Stimulated activated CD4-positive, alpha-beta T cell treated with anti-CD3 and anti-CD28 coated beads, Interleukin-12 subunit alpha, Interleukin-12 subunit beta, amount 100 ng/mL, for 4 hours (primary cell): Measurements from ENCODE around the gene MGAT5.

ENCODE experiments used
- DNase-seq: peaks from one replicate; pipeline ENCODE4 v3.0.0-alpha.2; 2020

MGAT5 gene

DNA sequence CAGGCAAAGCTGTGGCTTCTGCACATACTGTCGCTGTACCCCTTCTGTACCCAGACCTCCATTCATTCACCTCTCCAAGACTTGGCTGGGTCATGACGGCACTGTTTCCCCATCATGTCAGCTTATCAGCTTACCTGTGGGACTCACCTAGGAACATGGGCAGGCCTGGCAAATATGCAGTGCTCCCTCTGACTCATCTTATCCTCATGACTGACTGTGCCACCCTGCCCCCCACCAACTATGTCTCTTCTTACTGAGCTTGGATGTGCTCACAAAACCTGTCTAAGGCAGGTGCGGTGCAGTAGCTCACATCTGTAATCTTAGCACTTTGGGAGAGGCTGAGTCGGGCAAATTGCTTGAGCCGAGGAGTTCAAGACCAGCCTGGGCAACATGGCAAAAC lies 152.4 kb downstream of the MGAT5 start:
- no peak for DNase-seq

DNA sequence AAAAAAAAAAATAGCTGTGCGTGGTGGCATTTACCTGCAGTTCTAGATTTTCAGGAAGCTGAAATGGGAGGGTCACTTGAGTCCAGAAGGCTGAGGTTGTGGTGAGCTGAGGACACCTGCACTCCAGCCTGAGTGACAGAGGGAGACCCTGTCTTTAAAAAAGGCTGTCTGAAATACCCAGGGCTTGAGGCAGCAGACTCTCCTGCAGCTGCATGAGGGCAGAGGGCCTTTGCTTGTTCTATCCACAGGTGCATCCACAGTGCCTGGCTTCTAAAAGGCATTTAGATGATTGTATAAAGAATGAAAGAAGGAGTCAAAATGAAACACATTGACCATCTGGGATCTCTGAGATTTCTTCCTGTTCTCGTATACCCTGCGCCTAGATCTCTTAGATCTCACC lies 152.9 kb downstream of the MGAT5 start:
- no peak for DNase-seq

DNA sequence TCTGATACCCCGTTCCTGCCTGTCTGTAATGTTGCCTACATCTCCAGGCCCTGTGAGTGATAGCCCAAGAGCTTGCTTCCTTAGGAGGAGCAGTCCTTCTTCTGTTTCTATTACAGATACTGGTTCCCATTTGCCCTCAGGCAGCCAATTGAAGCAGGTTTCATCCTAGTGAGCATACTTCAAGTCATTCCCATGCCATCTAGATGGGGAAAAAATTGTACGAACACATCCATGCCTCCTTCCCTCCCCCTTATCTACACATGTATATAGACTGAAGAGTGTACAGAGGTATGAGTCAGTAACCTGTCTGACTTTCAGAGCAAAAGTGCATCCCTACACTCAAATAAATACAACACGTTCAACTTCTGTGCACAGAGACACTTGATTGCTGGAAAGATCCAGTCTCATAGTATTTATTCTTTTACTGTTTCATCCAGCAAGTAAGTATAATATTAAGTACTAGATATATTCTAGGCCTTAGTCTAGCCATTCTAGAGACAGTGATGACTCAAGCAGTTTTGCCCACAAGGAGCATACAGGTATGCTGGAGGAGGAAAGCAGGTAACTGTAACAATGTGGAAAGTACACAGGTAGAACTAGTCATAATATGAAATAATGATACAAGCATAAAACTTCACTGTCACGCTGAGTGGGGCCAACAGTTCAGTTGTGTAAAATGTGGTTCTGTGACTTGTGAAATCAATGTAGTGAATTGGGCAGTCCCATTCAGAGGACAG lies 153.4 kb downstream of the MGAT5 start:
- no peak for DNase-seq

DNA sequence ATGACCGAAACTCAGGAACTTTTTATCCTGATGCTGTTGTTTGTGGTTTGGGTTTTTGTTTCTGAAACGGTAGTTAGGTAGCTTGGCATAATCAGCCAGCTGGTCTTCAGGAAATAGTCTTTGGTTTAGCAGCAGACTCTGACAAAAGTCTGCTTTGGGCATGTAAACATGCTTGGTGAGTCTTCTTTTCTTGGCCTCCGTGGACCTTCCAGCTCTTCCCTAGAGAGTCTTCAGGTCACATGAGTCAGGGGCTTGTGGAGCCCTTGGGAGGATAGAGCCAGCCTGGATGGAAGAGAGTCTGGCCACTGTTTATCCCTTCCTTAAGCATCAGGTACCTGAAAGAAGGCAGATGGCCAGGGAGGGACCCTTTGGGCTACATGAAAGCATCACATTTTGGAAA lies 154.5 kb downstream of the MGAT5 start:
- no peak for DNase-seq

DNA sequence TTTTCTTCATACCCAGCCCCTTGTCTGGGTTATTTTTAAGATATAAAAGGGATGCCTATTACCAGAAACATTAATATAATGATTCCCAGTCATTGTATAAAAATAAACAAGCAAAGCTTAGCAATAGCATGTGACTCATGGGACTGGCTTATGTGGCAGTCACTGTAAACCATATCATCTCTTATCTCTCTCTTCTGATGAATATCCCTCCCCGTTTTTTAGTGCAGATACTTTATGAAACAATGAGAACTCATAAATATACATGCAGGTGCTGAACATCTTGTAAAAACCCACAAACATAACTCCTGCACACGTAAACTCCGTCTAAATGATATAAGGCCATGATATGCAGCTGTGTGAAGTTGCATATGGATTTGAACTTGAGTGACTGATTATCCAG lies 154.9 kb downstream of the MGAT5 start:
- no peak for DNase-seq

DNA sequence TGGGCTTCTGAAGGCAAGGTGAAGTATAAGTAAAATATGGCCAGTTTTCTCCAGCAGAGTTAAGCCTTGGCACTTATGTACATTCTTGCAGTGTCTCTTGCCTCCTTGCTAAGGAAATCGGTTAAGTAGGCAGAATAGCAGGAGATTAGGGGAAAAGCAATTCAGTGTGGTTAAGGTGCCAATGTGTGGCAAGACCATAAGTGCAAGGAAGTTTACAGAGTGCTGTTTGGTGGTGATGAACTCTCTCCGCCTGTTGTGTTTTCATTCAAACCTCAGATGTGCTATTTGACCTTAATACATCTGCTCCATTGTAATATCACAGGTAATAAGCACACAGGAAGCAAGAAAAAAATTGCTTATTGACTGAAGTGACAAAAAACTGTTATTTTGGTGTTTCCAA lies 156.1 kb downstream of the MGAT5 start:
- DNase-seq: no peak

DNA sequence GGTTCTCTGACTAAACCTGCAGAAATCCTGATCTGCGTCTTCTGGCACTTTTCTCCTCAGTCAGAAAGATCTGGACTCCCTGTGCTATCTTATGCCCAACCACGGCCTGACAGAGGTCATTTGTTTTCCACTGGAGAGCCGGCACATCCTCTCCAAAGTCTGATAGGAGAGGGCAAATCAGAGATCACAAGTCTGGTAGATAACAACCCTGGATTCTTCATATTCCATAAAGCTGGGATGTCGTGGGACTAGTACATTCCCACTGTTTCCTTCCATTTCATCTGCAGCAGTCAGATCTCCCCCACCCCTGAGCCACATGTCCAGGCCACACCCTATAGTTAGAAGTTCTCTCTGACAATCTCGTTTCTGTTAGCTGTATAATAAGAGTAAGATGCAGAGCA lies 157.0 kb downstream of the MGAT5 start:
- no peak for DNase-seq

DNA sequence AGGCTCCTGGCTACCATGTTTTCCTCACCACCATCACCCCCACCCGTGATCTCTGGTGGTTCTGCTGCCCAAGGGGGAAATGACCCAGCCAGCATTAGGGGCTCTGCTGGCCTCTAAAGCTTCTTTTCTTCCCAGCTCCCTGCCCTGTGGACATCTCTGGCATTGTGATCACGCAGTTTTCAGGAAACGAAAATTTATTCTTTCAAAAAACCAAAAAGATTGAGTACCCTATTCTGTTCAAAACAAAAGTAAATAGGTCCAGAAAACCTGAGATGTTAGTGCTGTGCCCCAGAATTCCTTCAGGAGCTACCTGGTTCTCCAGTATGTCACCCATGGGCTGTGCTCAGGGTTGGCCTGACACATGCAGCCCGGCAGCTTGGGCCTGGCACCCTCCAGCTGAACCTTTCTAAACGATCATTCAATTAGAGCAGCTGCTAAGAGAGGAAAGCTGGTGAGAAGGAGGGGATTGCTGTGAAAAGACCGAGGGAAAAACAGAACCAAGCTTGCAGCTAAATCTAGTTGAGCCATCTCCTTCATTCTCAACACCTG lies 157.5 kb downstream of the MGAT5 start:
- DNase-seq: no peak

DNA sequence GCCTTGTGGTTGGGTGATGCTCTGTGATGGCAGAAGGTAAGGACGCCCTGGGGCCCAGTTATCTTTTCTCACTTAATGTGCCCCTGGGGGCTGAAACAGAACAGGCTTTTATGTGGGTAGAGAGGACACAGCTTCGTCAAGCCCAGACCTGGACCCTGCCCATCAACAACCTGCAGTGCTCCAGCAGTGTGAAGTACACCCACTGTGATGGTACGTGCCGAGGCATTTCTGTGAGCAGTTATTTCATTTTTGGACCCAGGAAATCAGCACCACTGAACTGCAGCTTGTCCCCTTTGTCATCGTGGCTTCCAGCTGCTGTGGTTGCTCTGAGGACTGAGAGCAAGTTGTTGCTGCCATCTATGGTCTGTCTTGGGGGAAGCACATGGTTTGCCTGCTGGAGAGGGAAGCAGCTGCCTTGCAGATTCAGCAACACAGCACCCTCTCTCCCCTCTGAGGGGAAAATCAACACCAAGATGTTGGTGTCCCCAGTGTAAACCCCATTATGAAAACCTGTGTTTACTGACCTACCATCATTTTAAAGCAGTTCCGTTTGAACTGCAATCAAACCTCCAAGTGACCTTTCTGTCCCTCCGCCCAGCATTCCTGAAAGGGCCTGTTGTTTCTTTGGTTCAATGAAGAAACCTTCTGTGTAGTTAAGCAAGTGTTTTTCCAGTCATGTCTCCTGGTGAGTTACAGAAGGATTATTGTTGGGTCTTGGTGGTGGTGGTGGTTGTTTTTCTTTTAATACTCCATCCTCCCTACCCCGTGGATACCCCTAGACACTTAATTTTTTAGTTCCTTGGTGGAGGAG lies 158.2 kb downstream of the MGAT5 start:
- DNase-seq: peak; percentile 44

DNA sequence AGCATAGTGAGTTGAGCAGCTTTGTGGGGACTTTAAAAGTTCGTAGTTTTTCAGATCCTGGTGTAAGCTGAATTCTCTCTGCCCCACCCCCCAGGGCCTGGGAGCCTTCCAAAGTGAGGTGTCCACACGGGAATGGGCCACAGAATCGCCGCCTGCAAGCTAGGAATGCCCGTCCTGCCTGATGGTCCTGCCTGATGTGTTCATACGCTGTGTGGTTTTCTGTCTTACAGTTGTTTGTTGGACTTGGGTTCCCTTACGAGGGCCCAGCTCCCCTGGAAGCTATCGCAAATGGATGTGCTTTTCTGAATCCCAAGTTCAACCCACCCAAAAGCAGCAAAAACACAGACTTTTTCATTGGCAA lies 158.7 kb downstream of the MGAT5 start:
- no peak for DNase-seq

DNA sequence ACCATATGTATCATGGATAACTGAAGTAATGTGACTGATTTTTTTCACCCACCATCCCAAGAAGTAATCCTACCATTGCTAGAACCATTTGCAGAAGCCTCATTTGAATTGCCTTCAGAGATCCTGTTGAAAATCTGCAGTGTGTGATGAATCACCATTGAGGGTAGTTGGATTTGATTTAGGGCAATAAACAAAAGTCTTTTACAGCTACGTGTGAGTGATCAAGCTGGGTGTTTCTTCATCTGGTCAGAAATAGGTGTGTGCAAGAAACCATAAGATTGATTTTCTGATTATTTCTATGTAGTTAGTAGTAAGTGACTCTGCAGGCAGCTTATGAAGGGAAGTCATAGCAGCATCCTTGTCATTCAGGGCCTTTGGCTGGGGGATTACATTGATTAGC lies 159.6 kb downstream of the MGAT5 start:
- DNase-seq: no peak

DNA sequence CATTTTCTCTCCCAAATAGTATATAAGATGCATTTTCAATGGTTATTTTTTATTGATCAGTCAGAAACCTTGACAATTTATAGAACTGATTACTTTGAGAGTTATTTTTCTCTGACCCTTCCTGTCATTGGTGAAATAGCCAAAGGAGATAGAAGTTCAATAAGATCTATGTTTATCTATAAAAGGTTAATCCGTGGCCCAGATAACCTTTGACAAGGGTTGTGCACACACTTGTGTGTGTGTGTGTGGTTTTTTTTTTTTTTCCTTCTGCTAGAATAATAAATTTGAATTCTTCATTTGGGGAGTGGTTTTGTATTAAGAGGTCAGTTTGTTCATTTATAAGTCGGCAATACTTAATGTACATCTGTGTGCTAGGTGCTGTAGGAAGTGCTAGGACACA lies 160.0 kb downstream of the MGAT5 start:
- DNase-seq: no peak

DNA sequence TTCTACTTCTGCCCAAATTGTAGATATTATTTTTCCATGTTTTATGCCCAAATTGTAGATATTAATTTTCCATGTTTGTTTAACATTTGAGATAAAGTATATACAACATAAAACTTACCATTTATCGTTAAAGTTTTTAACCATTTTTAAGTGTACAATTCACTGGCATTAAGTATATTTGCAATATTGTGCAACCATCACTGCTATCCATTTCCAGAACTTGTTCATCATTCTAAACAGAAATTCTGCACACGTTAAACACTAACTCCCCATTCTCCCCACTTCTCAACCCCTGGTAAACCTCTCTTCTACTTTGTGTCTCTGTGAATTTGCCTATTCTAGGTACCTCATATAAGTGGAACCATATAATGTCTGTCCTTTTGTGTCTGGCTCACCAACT lies 162.1 kb downstream of the MGAT5 start:
- no peak for DNase-seq

DNA sequence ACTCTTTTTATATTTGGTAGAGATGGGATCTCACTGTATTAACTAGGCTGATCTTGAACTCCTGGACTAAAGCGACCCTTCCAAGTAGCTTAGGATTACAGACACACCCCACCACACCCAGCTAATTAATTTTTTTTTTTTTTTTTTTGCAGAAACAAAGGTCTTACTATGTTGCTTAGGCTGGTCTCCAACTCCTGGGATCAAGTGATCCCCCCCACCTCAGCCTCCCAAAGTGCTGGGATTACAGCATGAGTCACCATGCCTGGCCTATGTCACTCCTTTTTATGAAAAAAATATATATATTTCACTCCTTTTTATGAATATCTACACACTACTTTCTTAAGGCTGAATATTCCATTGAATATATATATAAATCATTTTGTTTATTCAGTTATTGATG lies 162.8 kb downstream of the MGAT5 start:
- no peak for DNase-seq

DNA sequence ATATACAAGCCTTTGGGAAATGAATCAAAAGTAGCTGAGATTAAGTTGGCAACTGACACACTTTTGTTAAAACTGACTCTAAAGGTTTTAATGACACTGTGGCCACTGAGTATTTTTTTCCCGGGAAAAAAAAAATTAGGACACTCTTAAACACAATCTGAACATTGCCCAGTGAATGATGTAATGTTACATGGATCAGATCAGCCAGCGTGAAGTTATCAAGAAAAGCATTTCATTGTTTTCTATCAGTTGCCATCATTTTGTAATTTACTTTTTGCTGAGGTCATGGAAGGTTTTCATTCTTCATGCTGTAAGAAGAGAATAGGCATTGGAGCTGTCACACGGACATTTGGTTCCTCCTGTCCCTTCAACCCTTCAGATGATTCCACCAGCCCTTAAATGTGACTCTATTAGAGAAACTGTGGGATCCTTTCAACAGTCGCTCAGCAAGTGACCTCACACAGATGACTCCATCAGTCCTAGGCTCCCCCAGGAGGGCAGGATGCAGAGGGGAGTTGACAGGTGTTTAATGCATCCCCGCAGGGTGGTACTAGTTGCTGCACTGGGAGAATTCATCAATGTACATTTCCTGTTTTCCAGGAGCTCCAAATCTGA lies 164.2 kb downstream of the MGAT5 start:
- no peak for DNase-seq

DNA sequence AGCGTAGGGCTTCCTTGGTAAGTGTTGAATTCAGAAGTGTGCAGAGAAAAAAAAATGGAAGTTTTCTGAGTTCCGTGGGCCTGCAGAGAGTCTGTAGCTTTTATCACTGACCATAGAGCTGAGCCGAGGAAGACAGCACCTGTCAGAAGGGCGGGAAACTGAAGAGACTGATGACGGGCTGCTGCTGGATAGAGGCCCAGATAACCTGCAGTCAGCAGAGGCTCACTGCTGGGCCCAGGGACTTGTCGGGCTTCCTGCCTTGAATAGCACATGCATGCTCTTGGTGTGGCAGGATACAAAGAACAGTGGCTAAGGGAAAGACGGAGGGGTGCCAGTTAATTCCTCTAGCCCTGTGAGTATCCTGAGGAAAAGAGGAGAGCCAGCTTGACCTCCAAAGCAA lies 166.4 kb downstream of the MGAT5 start:
- no peak for DNase-seq

DNA sequence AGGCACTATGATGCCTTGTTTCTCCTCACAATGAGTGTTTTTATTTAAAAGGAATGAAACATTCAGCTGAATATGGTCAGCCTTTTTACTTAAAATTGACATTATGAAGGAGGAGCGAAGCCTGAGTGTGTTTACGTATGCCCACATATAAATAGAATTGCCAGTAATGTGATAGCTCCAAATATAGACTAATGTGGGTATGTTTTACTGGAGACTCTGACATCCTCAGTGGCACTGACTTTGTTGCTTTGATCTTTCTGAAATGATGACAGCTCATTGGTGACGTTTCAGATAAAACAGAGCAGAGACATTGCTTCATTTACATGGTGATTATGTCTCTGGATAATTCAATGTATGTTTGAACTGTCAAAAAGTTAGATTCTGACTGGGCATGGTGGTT lies 167.0 kb downstream of the MGAT5 start:
- DNase-seq: no peak

DNA sequence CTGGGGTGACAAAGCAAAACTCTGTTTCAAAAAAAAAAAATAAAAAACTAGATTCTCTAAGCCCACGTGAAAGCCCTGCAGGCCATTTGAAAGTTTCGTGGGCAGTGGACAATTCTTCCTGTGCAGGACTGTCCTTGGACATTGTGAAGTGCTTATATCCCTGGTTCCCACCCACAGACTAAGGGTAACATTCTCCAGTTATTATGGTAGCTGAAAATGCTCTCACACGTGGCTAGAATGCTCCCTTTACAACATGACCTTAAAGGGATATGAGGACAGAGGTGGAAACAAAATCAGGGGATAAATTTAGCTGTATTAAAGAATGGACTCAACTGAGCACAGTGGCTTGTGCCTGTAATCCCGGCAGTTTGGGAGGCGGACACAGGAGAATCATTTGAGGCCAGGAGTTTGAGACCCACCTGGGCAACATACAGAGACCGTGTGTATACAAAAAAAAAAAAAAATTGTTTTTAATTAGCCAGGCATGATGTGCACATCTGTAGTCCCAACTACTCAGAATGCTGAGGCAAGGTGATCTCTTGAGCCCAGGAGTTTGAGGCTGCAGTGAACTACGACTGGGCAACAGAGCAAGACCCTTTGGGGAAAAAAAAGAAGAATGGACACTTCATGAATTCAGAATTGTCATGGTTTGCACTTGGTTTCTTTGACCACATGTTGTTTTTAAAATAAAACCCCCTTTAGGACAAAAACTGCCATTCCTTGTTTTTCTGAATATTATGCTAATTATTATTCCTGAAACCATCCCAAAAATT lies 167.9 kb downstream of the MGAT5 start:
- DNase-seq: no peak

DNA sequence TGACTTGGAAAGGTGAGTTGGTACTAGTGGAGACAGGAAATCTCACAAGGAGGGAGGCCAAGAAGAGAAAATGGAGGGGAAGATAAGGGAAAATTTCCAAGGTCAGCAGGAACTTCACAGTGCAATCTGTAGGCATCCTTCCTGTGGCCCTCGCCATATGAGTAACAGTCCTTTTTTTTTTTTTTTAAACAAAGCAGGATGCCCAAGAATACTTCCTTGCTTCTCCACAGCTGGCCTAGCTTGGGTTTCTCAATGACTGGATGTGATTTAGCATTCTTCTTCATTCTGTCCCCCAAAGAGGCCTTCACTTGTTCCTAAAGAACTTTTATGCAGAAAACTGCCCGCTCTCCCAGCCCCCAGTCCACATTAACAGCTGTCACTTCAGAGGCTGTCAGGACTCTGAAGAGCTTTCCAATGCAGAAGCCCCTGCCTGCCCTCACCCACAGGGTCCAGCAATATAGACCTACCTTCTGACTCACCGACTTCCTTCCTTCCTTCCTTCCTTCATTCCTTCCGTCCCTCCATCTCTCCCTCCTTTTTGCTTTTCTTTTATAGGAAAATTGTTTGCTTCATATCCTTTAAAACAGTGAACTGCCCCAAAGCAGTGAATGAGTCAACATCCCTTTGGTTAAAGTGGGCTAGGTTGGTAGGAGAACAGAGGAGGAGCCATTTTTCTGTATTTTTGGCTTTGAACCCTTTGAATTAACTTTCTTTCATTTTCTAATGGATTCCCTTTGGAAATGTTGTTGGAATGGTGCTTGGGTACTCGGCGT lies 172.0 kb downstream of the MGAT5 start:
- no peak for DNase-seq

DNA sequence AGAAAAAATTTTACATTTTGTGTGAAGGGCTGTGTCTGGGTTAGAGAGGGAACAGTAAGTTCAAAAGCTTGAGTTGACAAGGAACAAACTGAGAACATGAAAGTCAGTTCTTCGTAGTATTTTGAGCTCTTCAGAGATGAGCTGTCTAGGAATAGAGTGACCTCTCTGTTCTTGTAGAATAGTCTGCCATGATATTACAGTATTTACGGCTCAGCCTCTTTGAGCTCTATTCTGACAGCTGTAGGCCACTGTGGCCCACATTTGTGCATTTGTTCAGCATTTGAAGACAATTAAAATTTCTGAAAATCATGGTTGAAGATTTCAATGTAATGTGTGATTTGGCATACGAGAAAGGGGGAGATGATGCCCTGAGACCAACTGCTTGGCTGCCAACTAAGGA lies 172.8 kb downstream of the MGAT5 start:
- no peak for DNase-seq

DNA sequence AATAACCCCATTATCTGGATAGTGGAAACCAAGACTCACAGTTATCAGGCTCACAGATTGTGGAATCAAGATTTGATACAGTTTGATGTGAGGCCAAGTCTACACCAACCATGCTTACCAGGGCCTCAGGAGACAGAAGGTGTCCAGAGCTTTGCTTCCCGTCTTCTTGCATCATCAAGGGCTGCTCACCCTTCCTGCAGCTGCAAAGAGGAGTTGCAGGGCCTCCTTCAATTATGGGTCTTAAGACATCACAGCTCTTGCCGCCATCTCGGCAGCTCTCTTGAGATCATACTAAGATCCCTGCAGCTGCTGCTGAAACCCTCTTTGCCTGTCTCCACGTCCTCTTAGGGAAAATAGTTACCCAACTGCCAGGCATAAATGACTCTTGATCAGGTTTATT lies 176.0 kb downstream of the MGAT5 start:
- no peak for DNase-seq

DNA sequence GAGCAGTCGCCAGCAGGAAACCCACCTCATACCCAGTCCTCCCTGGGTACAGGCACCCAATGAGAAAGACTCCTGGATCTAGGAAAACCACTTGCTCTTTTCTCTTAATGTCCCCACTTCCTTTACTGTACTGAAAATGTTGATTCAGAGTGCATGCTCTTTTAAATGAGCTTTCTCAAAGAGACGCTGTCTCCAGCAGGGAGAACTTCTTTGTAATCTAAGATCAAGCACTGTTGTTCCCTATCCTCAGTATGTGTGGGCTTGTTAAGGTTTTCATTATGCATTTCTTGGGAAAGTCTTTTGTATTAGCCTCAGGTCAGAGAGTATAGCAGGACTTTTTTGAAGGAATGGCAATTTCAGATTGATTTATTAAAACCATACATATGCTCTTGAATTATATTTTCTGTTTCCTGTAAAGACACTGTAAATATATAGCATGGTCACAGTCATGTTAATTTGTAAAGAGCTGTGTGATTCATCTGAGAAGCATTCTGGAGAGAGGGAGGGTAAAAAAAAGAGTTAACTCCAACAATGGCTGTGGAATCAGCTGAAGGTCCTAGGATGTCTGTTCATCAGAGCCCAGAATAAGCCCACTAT lies 178.1 kb downstream of the MGAT5 start:
- no peak for DNase-seq
